Fibroblast of skin of scalp (primary cell): ENCODE results near the gene P2RX7.

Experiments used
- DNase-seq: peaks from one replicate; pipeline ENCODE4 v3.0.0-alpha.2; 2013

The P2RX7 gene

DNA sequence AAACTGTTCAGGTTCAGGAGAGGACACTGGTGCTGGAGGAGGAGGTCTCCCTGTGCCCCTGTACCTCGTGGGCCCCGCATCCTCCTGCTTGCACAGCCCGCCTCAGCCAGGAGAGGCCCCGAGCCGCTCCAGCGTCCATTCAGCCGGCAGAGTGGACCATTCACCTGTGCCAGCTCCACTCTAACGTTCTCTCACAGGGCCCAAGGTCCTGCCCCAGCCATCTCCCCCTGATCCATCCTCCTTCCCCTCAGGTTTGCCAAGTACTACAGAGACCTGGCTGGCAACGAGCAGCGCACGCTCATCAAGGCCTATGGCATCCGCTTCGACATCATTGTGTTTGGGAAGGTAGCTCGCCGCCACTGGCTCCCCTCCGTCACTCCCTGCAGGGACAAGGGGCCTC, 99.5 kb downstream of the P2RX7 start:
- DNase-seq, result no peak

DNA sequence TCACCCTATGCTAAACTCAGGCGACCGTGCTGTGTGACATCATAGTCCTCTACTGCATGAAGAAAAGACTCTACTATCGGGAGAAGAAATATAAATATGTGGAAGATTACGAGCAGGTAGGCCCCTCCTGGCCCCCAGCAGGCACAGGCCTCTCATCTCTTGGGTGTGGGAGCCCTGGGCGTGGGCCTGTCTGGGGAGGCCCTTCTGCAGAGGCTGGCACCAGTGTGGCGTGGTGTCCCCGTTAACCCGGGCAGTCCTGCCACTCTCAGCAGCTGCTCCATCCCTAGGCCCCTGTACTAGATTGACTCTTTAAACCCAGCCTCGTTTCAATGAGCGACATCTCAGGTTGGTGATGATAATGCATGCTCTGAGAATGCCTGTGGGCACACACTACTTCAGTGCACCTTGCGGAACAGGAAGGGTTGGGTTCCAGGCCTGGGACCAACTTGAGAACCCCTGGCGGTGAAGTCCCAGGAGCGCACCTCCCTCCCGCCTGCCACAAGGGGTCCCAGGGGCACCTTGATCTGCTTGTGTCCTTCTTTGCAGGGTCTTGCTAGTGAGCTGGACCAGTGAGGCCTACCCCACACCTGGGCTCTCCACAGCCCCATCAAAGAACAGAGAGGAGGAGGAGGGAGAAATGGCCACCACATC, 100.4 kb downstream of the P2RX7 start:
- DNase-seq, result no peak

DNA sequence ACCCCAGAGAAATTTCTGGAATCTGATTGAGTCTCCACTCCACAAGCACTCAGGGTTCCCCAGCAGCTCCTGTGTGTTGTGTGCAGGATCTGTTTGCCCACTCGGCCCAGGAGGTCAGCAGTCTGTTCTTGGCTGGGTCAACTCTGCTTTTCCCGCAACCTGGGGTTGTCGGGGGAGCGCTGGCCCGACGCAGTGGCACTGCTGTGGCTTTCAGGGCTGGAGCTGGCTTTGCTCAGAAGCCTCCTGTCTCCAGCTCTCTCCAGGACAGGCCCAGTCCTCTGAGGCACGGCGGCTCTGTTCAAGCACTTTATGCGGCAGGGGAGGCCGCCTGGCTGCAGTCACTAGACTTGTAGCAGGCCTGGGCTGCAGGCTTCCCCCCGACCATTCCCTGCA, 100.9 kb downstream of the P2RX7 start:
- no peak for DNase-seq

DNA sequence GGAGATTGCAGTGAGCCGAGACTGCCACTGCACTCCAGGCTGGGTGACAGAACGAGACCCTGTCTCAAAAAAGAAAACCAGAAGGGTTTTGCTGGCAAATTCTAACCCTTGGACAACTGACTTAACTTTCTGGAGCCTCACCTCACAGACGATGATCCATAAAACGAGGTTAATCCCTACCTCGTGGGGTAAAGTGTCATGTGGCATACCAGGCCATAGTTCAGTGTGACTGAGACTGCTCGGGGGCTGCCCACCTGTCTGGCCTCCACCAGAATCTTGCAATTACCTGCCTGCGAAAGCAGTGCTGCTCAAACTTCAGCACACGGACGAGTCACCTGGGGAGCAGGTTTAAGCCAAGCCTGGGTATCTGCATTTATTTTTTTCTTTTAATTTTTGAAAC, 104.1 kb downstream of the P2RX7 start:
- DNase-seq, result no peak

DNA sequence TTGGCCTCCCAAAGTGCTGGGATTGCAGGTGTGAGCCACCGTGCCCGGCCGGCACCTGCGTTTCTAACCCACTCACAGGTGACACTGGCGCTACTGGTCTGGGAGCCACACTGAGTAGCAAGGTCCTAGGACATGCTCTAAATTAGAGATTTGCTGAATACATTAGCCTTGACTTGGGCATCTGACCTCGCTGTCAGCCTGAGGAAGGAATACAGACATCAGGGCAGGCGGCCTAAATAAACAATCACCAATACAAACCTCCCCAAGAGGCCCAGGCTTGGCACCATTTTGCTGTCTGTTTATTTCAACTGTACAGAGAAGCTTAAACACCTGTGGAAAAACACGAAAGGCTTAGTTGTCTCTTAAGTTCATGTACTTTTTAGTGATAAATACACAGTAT, 104.7 kb downstream of the P2RX7 start:
- no peak for DNase-seq
